ENCODE measurements around the gene MTAP. TPM values are rescaled to one million over a fixed set of nuclear protein-coding genes. Genes with fewer than 3 reads are reported as not detected.
A peak's percentile ranks its signal among the peaks of the same experiment; 100 is the strongest.

The MTAP gene
- total RNA-seq, result 26.4 and 36.7 TPM in 2 replicates

DNA sequence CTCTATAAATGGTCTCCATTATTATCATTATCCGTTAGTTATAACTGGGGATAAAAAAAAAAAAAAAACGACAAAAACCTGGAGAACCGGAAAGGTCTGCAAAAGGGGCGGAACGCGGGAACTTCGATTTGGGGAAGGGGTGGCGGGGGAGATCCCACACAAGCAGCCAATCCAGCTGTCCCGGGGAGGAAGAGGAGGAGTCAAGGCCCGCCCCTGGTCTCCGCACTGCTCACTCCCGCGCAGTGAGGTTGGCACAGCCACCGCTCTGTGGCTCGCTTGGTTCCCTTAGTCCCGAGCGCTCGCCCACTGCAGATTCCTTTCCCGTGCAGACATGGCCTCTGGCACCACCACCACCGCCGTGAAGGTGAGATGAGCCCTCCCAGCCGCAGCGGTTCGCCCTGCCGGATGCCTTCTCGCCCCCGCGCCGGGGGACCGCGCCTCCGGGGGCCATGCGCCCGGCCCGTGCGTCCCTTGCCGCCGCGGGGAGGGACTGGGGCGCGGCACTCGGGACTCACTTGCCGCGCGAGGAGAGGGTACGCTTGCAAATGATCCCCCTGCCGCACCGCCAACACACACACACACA is at the start of gene MTAP:
Gene MTAP, plus strand, starts transcription at position 219 of the 583 bp plus-strand sequence. Its CDS starts 113 bp downstream, at position 332.
- H3K4me3 ChIP-seq (ENCODE audit: low read depth, low read length), result peak within 1 kb of the TSS; percentile 77

DNA sequence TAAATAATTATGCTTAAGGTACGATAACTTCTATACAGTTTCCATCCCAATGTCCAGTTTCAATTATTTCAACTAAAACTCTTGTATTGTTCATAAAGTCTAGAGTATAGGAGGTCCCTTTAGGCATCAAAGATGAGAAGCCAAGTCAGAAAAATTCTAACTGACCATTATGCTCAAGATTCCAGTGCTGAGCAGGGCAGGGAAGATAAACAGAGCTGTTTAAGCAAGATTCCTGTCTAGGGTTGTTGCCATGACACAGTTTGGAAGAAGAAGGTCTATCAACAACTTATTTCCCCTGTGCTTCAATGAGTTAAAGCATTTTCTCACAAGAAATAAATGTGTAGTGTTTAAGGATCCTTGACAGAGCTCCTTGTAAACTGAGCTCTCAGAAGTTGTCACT is 48.9 kb upstream of the MTAP start:
- TF ChIP-seq, protein P1, sequence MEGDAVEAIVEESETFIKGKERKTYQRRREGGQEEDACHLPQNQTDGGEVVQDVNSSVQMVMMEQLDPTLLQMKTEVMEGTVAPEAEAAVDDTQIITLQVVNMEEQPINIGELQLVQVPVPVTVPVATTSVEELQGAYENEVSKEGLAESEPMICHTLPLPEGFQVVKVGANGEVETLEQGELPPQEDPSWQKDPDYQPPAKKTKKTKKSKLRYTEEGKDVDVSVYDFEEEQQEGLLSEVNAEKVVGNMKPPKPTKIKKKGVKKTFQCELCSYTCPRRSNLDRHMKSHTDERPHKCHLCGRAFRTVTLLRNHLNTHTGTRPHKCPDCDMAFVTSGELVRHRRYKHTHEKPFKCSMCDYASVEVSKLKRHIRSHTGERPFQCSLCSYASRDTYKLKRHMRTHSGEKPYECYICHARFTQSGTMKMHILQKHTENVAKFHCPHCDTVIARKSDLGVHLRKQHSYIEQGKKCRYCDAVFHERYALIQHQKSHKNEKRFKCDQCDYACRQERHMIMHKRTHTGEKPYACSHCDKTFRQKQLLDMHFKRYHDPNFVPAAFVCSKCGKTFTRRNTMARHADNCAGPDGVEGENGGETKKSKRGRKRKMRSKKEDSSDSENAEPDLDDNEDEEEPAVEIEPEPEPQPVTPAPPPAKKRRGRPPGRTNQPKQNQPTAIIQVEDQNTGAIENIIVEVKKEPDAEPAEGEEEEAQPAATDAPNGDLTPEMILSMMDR (IDR thresholded peaks at IDR 0.05; ENCODE audit: insufficient read depth, low read depth, low read length), result no peak
- no peak for DNase-seq (ENCODE audit: low read depth)
- no peak overlapping the region for H3K4me3 ChIP-seq (ENCODE audit: low read depth, low read length)

More for the DNA sequence above, at the start of gene MTAP:
- TF ChIP-seq, protein P1 (IDR thresholded peaks at IDR 0.05; ENCODE audit: insufficient read depth, low read depth, low read length), result no peak
- peak; percentile 94 for DNase-seq (ENCODE audit: low read depth)

GRCh38 chr9:21754741-21755140 is 47.7 kb upstream of the MTAP start:
- no peak overlapping the region for H3K4me3 ChIP-seq (ENCODE audit: low read depth, low read length)
- no peak for DNase-seq (ENCODE audit: low read depth)
- TF ChIP-seq, protein P1 (IDR thresholded peaks at IDR 0.05; ENCODE audit: insufficient read depth, low read depth, low read length), result no peak

DNA sequence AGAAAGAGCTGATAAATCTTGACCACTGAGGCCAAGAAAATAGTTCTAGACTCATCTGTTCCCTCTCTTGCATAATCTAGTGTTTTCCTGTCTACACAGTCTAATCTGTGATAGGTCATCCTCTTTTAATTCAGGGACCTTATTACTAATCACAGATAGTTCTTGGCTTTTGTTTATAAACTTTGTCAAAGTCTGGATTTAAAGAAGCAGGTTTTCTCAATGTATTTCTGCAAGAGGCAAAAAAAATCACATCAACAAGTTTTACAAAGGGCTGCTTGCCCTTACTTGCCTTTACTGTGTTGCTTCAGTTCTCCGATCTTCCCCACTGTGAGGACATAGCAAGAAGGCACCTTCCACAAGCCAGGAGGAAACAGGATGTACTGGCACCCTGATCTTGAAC is 43.9 kb upstream of the MTAP start:
- DNase-seq (ENCODE audit: low read depth), result no peak
- no peak overlapping the region for H3K4me3 ChIP-seq (ENCODE audit: low read depth, low read length)
- TF ChIP-seq, protein P1 (IDR thresholded peaks at IDR 0.05; ENCODE audit: insufficient read depth, low read depth, low read length), result no peak

DNA sequence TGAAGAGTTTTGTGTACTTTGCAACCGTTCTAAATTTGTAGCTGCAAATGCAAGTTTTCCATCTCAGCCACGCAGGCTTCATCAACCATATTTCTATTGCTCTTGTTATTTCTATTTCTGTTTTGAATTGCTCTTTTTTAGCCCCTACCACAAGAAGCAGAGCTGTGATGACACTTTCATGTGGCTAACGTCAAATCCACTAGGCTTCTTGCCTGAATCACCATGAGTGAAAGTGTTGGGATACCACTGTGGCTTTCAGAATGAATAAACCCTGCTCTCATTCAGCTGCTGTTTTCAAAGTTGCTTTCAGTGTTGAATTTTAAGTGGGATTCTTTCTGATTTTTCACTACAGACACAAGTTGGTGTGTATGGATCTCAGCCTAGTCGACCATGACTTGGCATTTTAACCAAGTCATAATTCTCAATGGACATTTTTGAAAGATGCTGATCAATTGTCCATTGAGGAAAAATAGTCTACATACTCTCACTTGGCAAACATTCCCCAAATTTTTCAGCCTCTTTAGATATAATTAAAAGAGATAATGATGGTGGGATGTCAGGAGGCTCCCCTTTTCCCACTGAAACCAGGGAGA is 41.0 kb upstream of the MTAP start:
- TF ChIP-seq, protein P1 (IDR thresholded peaks at IDR 0.05; ENCODE audit: insufficient read depth, low read depth, low read length), result no peak
- no peak for DNase-seq (ENCODE audit: low read depth)
- no peak overlapping the region for H3K4me3 ChIP-seq (ENCODE audit: low read depth, low read length)

- DNase-seq (ENCODE audit: low read depth), result no peak
- TF ChIP-seq, protein P1 (IDR thresholded peaks at IDR 0.05; ENCODE audit: insufficient read depth, low read depth, low read length), result no peak
Measured at GRCh38 chr9:21762064-21762463, 40.4 kb upstream of the MTAP start.

More at GRCh38 chr9:21762064-21762463, 40.4 kb upstream of the MTAP start:
- no peak overlapping the region for H3K4me3 ChIP-seq (ENCODE audit: low read depth, low read length)

Measured in fibroblast of villous mesenchyme (primary cell).